Osteocyte (in vitro differentiated cells): ENCODE measurements around the gene SENP1. TPM values are rescaled to one million over a fixed set of nuclear protein-coding genes. Genes with fewer than 3 reads are reported as not detected.

Source experiments
- DNase-seq: peaks from one replicate; pipeline ENCODE4 v3.0.0; 2021; ENCODE audit warnings: mixed read lengths; ENCODE audit not compliant: unreplicated experiment; ENCODE audit errors: extremely low spot score
- H3K27ac Mint-ChIP-seq: one replicate; pipeline ENCODE4 v1.8.0; 2021; ENCODE audit warnings: mild to moderate bottlenecking, mixed read lengths; ENCODE audit not compliant: unreplicated experiment
- H3K27me3 Mint-ChIP-seq: one replicate; pipeline ENCODE4 v1.8.0; 2021; ENCODE audit warnings: mixed read lengths; ENCODE audit not compliant: unreplicated experiment
- H3K36me3 Mint-ChIP-seq: one replicate; pipeline ENCODE4 v1.8.0; 2021; ENCODE audit warnings: mixed read lengths; ENCODE audit not compliant: unreplicated experiment
- H3K4me1 Mint-ChIP-seq: one replicate; pipeline ENCODE4 v1.8.0; 2021; ENCODE audit warnings: mixed read lengths; ENCODE audit not compliant: unreplicated experiment
- H3K4me3 Mint-ChIP-seq: one replicate; pipeline ENCODE4 v1.8.0; 2021; ENCODE audit warnings: mild to moderate bottlenecking, moderate library complexity, mixed read lengths; ENCODE audit not compliant: unreplicated experiment
- H3K9me3 Mint-ChIP-seq: one replicate; pipeline ENCODE4 v1.8.0; 2021; ENCODE audit warnings: mixed read lengths; ENCODE audit not compliant: unreplicated experiment
- total RNA-seq: library from RNA; stranded (reverse); gene quantifications from 2 replicates; pipeline ENCODE4 v1.2.1, GENCODE V29; 2021
- TF ChIP-seq, protein P1 (sequence below): fragments of 200-600 bp; sonication (generic); IDR thresholded peaks from 2 replicates; pipeline ENCODE4 v1.5.0; 2021; ENCODE audit warnings: antibody characterized with exemption, mild to moderate bottlenecking, moderate library complexity

Gene SENP1
- total RNA-seq, 1 donor from 2014 or later, result 25.6 TPM

DNA sequence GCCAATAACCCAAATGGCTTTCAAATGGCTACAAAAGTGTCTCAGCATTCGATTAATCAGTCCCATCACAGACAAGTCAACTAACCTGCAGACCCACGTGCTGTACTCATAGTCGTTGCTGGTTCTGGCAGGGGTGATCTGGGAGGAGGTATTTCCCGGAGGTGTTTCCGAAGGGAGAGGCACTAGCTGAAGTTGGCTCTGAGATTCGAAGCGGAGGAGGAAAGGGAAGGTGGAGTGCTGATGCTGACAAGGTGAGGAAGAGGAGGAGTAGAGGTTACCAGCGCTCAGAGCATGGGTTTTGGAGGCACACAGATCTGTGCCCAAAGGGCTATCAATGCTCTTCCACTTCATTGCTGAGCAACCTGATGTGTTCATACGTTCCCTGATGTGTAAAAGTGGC lies 81.1 kb downstream of the SENP1 start:
- peaks cover 28% of the 10 kb centered on the region for H3K27me3 Mint-ChIP-seq
- peaks cover 1% of the 10 kb centered on the region for H3K4me1 Mint-ChIP-seq
- H3K36me3 Mint-ChIP-seq, result no peaks in the 10 kb centered on the region
- no peak overlapping the region for H3K27ac Mint-ChIP-seq
- TF ChIP-seq, protein P1, sequence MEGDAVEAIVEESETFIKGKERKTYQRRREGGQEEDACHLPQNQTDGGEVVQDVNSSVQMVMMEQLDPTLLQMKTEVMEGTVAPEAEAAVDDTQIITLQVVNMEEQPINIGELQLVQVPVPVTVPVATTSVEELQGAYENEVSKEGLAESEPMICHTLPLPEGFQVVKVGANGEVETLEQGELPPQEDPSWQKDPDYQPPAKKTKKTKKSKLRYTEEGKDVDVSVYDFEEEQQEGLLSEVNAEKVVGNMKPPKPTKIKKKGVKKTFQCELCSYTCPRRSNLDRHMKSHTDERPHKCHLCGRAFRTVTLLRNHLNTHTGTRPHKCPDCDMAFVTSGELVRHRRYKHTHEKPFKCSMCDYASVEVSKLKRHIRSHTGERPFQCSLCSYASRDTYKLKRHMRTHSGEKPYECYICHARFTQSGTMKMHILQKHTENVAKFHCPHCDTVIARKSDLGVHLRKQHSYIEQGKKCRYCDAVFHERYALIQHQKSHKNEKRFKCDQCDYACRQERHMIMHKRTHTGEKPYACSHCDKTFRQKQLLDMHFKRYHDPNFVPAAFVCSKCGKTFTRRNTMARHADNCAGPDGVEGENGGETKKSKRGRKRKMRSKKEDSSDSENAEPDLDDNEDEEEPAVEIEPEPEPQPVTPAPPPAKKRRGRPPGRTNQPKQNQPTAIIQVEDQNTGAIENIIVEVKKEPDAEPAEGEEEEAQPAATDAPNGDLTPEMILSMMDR, result no peak
- no peak for DNase-seq
- H3K9me3 Mint-ChIP-seq, result no peaks in the 10 kb centered on the region
- no peak overlapping the region for H3K4me3 Mint-ChIP-seq

DNA sequence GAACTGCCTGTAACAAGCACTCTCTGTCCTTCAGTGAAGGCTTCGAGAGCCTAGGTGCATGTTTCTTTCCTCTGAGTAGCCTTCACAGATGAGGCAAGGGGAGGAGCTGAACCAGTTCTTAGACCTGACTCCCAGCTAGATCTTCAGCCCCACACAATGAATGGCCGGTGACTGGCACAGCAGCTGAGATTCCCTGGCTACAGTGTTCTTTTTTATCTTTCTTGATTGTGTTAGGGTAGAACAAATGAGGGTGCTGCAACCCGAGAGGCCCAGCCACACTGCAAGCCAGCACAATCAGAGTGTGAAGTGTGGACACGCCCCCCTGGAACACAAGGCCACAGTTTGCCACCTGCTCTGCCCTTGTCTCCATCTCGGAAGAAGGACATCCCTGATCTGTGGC lies 82.5 kb downstream of the SENP1 start:
- Mint-ChIP-seq H3K36me3 (no peaks in the 10 kb centered on the region), H3K27ac (no peak overlapping the region), H3K27me3 (peaks cover 39% of the 10 kb centered on the region), H3K4me3 (no peak overlapping the region), H3K4me1 (no peaks in the 10 kb centered on the region), H3K9me3 (no peaks in the 10 kb centered on the region)
- no peak for DNase-seq
- TF ChIP-seq, protein P1, result no peak

DNA sequence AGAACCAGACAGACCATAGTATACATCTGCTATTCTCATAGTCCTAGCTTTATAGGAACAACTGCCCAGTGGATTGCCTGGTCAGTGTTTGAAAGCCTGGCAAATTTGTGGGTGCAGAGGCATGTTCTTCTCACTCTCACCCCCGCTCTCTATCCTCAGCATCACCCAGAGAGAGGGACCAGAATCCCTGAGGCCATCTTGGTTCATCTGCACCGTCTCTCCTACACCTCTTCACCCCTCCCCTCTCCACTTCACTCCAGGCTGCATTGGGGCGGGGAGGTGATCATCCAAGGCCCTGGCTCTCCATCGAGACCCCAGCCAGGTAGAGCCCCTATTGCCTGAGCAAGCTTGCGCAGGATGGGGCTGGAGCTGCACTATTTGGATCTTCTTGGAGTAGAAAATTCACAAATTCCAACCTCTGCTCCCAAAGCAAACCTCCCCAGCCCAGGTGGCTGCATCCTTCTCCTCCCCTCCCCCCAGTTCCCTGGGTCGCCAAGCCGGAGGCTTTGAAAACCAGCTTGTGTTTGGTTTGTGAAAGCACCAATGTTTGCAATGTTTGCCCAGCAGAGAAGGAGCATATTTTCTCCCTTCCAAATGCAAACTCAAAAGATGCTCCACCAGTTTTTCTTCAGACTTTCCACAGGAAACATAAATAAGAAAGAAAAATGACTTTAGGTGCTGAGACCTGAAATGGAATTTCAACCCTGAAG lies 83.0 kb downstream of the SENP1 start:
- no peak overlapping the region for H3K4me3 Mint-ChIP-seq
- no peaks in the 10 kb centered on the region for H3K4me1 Mint-ChIP-seq
- H3K27me3 Mint-ChIP-seq, result peaks cover 45% of the 10 kb centered on the region
- H3K36me3 Mint-ChIP-seq, result no peaks in the 10 kb centered on the region
- TF ChIP-seq, protein P1, result no peak
- no peak for DNase-seq
- no peak overlapping the region for H3K27ac Mint-ChIP-seq
- no peaks in the 10 kb centered on the region for H3K9me3 Mint-ChIP-seq

DNA sequence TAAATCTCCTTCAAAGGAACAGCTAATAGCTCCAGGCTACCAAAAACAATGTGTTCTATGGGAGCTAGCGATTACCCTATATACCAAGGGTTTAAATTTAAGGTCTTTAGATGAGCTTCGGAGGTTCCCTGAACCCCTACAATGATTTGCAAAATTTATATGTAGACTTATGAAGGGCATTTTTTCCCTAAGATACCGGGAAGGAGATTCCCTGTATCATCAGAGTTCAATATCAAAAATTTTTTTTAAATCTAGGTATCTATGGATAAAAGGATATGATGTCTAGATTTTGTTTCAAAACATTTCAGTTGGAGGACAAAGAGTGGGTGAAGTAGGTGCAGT lies 83.7 kb downstream of the SENP1 start:
- no peak for DNase-seq
- no peak overlapping the region for H3K4me3 Mint-ChIP-seq
- H3K4me1 Mint-ChIP-seq, result no peaks in the 10 kb centered on the region
- TF ChIP-seq, protein P1, result no peak
- H3K36me3 Mint-ChIP-seq, result no peaks in the 10 kb centered on the region
- H3K27ac Mint-ChIP-seq, result no peak overlapping the region
- H3K27me3 Mint-ChIP-seq, result peaks cover 50% of the 10 kb centered on the region
- H3K9me3 Mint-ChIP-seq, result no peaks in the 10 kb centered on the region

DNA sequence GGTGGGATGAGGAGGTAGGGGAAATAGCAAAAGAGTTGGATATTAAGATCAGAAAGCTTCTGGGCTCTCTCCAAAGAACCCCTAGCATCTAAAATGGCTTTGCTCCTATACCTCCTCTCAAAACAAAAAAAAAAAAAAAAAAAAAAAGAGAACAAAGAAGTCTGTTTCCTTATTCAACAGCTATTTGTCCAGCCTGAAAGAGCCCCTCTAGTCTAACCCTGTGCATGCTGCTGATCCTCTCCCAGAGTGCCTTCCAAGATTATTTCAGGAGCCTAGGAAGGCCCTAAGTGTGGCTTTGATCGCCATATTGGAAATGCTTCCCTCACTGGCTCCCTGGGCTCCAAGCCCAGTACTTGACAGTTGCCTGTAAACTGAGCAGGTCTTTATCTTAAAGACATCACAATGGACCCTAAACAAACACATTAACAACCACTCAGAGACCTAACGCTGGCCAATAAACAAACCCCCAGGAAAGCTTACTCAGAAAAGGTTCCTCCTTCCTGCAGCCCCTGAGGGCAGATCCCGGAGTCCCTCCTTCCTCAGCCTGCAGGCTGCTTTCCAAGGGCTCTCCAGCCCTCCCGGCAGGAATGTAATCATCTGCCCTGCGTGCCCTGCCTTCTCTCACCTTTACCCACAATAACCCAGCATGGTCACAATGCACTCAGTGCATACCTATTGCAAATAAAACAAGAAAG lies 84.2 kb downstream of the SENP1 start:
- no peaks in the 10 kb centered on the region for H3K36me3 Mint-ChIP-seq
- H3K27me3 Mint-ChIP-seq, result peaks cover 55% of the 10 kb centered on the region
- H3K4me3 Mint-ChIP-seq, result no peak overlapping the region
- no peak for DNase-seq
- H3K9me3 Mint-ChIP-seq, result no peaks in the 10 kb centered on the region
- H3K27ac Mint-ChIP-seq, result no peak overlapping the region
- no peaks in the 10 kb centered on the region for H3K4me1 Mint-ChIP-seq
- TF ChIP-seq, protein P1, result no peak
